NCI-H146 treated with DMSO at 0.1 percent for 48 hours (cell line): ENCODE measurements around the gene ANKRD65.

Experiments used
- DNase-seq: peaks from one replicate; lab custom pipeline; 2025; ENCODE audit not compliant: unreplicated experiment; lab: John Stamatoyannopoulos, UW

The ANKRD65 gene

DNA sequence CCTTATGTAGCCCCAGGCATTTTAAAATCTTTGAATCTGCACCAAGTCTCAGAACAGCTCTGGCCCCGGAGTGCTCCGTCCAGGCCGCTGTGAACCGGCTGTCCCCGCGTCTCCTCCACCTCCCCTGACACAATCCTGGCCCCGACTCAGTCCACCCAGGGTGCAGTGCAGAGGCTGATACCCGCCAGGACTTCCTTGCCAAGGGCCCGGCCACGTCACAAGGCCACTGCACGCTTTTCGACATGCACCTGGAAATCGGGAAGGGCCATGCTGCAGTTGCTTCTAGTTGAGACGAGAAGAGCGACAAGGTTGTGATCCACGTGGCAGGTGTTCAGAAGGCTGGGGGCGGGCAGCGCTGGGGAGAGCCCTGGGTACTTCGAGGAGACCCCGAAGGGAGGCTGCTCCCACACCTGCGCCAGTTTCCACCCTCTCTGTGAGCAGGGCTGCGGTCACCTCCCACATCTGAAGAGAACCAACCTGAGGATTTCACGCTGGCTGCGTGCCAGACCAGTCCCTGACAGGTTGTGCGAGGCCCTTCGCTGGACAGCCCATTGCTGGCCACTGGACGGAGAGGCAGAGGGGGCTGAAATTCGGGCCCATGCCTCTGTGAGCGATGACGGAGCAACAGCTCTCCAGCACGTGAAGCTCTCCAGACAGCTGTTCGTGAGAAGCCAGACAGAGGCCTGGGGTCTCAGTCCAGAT lies 21.1 kb upstream of the ANKRD65 start:
- no peak for DNase-seq

DNA sequence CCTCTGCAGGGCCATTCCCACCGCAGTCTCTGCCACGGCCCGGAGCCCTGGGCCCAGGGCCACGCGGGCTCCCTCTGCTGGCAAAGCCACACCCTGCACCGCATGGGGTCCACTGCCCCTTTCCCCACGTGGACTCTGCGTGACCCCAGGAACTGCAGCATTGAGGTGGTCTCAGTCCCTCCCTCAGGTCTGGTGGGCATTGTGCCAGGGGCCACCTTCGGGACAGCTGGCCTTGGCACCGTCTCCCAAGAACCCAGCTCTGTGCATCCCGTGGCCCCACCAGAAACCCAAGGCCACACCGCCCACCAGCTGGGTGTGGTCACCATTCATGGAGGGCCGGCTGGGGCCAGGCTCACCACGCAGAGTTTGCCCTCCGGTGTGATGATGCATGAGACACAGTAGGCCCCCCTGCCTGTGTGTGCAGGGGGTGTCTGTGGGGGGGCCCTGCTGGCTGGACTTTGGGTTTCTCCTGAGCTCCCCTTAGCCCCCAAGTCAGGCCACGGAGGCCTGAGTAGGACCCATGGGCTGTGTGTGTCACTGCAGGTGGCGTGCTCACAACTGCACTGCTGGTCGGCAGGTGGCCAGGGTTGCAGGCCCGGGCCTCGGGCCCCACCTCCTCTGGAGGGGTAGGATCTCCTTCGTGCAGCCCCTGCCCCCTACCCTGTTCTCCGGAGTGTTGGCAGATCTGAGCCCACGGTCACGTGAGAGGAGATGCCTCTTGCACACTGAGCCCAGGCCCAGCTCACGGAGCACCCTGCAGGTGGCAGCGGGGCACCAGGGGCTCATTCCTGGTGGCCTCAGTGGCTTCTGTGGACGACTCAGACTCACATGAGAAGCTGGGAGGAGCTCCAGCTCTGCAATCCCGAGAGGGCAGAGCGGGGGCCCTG lies 20.2 kb upstream of the ANKRD65 start:
- no peak for DNase-seq

DNA sequence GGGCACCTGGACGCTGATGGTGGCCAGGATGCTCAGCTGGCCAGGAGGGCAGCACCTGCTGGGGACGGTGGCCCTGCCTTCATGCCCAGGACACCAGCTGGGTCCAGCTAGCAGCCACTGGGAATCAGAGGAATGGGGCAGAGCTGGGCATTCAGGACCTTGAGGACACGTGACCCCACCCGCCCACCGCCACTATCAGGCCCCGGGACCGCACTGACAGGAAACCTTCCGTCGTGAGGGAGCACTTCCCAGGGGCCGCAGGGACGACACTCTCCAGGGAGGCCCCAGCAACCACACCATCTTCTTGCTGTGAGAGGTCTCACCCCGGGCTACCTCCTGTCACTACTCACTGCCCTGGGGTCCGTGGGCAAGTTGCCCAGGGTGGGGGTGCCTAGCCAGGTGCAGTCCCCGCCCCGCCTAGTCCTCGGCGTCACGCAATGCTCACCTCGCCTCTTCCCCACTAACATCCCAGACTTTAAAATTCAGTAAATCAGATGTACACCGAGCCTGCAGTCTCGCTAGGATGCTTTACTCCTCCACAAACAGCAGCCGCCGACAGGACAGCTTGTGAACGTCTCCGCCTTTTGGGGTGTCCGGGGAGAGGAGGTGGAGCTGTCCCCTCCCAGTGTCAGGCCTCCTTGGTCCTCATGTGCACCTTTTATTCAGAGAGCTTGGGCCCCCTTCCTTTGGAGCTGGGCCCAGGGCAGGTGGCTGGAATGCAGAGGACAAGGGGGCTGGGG lies 19.4 kb upstream of the ANKRD65 start:
- no peak for DNase-seq

DNA sequence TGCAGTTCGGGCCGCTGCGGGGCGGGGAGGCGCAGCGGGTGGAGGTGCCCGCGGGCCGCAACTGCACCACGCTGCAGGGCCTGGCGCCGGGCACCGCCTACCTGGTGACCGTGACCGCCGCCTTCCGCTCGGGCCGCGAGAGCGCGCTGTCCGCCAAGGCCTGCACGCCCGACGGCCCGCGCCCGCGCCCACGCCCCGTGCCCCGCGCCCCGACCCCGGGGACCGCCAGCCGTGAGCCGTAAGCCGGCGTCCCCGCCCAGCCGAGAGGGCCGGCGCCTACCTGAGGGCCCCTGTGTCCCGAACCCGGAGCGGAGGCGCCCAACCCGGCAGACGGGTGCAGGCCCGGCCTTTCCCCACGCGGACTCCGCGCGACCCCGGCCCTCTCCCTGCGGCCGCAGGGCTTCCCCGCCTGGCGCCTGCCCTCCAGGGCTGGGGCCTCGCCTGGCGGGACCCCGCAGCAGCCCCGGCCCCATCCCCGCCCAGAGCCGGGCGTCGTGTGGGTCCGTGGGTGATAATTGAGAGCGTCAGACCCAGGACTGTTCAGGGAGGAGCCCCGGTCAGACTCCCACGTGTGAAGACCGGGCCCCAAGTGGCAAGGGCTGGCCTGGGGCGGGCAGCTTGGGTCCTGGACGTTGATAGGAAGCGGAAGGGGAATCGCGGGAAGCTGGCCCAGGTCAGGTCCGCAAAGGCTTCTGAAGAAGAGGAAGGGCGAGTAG lies 18.6 kb upstream of the ANKRD65 start:
- DNase-seq: no peak

DNA sequence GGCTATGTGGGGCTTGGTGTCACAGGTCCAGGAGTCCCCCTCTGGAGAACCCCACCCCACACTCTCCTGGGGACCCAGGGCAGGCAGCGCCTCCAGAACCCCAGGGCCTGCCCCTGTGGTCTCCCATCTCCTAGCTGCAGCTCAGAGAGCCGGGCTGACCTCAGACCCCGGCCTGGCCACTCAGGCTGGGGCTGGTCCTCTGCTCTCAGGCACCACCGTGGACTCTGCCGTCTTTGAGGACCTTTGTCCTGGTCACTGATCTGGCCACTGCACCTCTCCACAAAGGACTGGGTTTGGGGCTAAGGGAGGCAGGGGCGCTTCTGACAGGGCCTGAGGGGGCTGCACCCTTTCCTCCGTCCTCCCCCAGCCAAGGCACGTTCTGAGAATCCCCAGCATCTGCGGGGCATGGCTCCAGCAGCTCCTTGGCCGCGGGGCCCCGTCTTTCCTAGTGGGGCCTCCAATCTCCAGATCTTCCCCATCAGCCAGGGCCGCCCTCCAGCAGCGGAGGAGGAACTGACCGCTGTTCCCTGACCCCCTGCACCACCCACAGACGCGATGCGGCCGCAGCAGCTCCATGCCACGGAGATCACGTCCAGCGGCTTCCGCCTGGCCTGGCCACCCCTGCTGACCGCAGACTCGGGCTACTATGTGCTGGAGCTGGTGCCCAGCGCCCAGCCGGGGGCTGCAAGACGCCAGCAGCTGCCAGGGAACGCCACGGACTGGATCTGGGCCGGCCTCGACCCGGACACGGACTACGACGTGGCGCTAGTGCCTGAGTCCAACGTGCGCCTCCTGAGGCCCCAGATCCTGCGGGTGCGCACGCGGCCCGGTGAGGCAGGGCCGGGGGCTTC lies 17.7 kb upstream of the ANKRD65 start:
- DNase-seq: no peak

DNA sequence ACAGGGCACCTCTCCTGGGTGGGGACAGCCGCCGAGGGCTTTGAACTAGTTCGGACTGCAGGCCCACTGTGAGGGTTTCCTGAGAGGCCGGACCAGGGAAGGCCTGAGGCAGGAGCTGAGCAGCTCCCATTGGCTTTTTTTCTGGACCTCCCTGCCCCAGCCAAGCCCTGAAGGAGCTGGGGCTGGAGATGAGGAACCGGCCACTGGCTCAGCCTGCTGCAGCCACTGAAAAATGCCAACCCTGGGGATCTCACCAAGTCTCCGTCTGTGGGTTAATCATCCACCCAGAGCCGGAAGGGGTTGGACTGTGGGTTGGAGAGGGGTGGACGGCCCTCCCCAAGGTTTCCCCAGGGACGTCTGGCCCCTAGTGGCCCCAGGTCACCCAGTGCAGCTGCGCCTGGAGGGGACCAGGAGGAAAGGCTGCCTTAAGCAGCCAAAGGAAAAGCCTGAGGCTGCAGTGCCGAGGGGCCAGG lies 16.9 kb upstream of the ANKRD65 start:
- no peak for DNase-seq

DNA sequence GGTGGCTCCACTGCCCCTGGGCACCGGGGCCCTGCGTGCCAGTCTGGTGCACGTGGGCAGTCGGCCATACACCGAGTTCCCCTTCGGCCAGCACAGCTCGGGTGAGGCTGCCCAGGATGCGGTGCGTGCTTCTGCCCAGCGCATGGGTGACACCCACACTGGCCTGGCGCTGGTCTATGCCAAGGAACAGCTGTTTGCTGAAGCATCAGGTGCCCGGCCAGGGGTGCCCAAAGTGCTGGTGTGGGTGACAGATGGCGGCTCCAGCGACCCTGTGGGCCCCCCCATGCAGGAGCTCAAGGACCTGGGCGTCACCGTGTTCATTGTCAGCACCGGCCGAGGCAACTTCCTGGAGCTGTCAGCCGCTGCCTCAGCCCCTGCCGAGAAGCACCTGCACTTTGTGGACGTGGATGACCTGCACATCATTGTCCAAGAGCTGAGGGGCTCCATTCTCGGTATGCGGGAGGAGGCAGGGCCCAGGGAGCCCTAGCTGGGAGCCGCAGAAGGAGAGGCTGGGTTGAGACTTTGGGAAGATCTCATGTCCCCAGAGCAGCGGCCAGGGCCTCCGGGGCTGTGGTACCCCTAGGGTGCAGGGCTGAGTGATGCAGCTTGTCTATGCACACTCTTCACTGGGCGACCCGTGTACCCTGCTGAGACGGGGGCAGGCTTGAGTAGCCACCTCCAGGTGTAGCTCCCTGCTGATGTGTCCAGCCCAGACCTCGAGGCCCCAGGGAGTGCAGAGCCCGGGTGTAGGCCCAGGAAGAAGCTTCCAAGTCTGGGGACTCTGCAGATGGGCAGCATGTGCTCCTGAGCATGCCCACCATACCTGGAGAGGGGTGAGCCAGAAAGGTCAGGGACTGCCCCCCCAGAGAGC lies 16.2 kb upstream of the ANKRD65 start:
- peak; percentile 3 for DNase-seq

DNA sequence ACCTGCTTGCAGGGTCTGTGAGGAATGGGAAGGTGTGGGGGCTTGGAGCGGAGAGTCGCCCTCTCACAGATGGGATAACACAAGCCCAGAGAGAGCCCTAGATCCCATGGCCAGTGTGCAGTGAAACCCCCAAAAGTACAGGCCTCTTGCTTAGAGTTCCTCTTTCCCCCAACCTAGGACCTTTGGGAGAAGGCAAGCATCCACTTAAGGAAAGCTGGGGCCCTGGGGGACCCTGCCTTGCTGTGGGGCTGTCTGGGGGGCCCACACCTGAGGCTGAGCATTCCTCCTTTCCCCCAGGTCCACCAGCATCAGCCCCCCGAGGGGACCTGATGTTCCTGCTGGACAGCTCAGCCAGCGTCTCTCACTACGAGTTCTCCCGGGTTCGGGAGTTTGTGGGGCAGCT lies 15.6 kb upstream of the ANKRD65 start:
- DNase-seq: no peak

DNA sequence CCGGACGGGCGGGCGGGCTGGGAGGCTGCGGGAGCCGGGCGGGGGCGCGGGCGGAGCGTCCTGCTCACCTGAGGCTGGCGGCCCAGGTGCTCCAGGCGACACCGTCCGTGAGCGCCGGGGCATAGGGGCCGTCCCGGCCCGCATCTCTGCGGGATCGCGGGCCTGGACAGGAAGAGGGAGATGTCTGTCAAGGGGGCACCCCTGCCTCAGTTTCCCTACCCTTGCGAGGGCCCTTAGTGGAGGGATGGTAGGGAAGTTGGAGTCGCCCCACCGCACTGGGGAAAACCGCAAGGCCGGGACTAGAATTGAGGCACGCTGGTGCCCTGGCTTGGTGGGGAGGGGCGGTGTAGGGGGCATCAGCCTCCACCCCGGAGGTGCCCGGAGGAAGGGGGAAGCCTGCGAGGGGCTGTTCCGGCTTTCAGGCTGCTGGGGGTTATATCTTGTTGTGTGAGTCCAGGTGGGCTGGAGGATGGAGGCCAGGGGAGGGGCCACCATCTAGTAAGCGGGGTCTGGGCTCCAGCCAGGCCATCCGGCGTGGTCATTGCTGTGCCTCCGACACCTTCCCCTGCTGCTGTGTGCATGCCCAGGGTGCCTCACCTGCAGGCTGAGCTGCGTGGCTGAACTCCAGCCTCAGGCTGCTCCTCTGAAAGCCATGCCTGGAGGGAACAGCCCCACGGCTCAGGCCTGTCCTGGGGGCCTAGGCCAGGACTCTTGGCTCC lies 15.0 kb upstream of the ANKRD65 start:
- DNase-seq: no peak

DNA sequence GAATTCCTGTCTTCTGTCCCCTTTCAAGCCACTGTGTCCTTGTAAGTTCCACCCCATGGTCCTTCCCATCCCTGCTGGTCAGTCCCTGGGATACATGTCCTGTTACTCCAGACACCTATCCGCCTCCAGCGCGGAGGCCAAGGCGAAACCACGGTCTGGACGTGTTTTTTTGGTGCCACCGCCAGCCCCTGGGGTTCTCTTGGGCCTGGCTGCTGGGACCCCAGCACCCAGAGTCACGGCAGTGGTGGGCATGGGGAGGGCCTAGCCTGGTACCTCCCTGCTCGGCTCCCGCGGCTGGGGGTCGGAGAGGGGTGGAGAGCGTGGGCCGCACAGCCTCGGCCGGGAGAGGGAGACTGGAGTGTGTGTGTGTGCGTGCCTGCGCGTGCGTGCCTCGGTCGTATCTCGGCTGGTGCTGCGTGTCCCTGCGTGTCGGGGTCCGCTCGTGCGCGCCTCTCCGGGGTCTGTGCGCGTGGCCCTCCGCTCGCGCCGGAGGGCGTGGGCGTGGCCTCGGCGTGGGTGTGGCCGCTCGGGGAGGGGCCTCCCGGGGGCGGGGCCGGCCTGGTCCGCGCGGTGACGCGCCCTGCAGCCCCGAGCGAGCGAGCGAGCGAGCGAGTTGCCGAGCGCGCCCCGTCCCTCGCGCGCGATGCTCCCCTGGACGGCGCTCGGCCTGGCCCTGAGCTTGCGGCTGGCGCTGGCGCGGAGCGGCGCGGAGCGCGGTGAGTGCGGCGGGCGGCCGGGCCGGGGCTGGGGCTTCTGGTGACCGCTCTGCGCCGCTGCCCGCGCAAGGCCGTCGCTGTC lies 14.2 kb upstream of the ANKRD65 start, which contains the start of gene VWA1:
VWA1 (plus strand) TSS at position 585 of the 798 bp plus-strand sequence; CDS start at position 644, 59 bp downstream.
- peak; percentile 5 for DNase-seq

DNA sequence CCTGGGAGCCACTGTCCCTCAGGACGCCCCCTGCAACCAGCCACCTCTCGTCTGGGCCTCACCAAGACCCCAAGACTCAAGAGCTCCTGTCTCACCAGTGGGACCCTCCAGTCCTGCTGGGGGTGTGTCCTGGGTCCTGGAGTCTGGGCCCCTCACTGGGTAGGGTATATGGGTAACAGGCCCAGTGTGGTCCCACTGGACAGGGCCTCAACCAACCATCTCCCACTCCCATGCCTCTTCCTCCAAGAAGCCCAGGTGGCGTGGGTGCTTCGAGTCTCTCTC lies 13.7 kb upstream of the ANKRD65 start:
- DNase-seq: no peak

DNA sequence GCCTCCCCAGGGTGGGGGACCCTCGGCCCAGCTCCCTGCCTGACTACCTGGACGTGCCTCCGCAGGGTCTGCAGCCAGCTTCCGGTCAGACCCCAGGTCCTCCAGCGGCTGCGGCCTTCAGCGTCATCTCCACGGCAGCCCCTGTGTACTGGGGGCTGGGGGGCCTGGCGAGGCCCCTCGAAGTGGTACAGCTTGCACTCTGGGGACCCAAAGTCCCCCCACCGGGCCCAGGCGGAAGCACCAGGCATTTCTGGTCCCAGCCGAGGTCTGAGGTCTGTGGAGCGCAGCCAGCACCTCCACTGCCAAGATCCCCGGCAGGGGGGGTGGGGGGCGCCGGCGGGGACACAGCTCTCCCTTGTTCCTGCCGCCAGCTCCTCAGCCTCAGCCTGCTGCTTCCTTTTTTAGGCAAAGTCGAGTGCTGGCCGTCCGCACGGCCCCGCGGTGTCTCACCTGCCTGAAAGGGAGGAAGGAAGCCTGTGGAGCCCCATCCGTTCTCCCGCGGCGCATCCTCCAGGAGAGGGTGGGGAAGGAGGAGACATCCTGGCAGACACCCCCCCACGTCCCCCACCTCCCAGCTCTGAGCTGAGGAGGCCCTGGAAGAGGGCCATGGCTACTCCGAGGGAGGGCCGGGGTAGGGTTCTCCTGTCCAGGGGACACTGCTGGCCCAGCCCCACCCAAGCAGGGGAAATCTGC lies 13.2 kb upstream of the ANKRD65 start:
- no peak for DNase-seq

DNA sequence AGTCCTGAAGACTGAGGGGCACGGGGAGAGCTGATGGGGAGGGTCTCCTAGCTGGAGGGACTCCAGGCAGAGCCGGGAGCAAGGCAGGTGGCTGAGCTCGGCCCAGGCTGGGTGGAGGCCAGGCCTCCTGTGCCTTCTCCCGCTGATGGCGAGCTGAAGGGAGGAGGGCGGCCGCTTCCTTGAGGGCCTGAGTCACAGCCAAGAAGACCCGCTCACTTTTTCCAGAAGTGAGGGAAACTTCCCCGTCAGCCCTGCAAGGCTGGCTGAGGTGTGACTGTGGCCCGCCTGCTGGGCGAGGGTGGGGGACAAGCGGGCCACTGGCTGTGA lies 12.7 kb upstream of the ANKRD65 start:
- no peak for DNase-seq

DNA sequence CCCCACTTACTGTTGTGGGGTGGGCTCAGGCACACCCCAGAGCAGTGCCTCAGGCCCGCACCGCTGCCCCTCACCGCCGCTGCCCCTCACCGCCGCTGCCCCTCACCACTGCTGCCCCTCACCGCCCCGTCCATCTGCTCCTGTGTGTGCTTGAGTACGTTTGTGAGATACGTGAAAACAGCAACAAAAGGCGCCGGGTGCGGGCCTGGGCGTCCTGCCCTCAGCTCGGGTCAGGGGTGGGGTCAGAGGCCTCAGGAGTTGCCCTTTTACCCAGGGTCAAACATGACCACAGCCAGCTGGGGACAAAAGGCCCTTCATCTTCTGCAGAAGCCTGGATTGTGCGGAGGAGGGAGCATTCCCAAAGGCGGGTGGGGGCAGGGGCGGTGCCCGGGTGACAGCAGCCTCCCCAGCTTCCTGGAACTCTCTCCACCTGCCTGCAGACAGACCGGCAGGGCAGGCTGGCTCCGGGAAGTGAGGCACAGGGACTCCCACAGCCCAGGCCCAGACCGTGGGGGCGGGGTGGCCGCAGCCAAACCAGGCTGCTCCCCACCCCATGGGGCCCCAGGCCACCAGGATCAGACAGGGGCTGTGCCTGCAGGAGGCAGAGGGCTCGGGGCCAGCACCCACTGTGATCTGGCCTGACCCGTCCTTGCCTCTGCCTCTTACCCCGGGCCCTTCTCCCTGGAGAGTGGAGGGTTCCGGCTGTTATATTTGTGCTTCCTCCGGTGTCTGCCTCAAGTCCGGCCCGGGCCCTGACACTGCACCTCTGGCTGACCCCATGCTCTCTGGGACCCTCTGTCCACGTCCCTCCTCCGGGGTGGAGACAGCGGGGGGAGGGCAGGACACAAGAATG lies 12.1 kb upstream of the ANKRD65 start:
- DNase-seq: no peak

DNA sequence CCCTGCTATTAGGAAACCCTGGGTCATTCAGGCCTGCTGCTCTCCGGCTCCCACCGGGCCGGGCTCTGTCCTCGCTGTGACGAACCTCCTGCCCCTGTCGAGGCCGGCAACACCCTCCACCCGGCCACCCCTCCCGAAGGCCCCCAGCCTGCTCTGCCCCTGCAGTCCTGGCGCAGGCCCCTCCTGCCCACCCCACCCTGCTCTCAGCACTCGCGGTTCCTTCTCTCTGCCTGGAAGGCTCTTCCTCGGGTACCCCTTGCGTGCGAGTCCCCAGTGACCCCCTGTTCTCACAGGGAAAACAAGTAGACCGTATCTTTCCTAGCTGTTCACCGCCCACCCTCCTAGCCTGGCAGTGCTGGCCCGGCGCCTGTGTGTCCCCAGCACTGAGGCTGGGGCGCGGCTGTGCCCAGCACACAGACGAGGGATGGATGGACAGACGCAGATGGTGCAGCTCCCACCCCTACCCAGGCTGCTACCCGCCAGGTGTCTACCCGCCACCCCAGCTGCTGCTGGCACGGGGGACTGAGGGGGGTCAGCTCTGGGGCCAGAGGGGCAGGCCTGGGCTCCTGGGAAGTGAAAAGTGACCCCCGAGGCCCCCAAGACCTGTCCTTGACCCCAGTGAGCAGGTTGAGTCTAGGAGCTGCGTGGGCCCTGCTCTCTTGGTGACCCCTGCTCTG lies 11.3 kb upstream of the ANKRD65 start:
- DNase-seq: no peak

DNA sequence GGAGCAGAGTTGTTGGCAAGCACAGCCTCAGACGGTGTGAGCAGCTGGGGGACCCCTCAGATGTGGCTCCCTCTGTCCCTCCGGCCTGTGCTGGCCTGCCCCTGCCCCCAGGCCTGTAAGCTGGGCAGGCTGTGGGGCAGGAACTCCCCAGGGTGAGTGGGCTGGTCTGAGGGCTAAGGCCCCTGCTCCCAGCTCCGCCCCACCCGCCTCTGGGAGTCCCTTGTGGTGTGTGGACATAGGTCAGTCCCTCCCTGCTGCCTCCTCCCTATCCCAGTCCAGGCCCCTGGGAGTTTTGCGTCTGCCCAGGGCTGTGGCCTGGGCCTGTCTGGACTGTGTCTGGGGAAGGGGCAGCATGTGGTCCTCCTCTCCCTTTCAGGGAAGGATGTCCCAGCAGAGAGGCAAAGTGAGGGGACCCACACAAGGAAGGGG lies 10.8 kb upstream of the ANKRD65 start:
- no peak for DNase-seq
